HG03571 (cell line): ENCODE measurements around the gene SIRT7.
"Not testable (repeated sequence)": the region's sequence is repeated elsewhere in the genome, so short reads cannot be mapped to it uniquely, and the experiment has no call there.

Experiments used
- ATAC-seq: cut with Tn5 transposase; IDR thresholded peaks from one replicate; pipeline ENCODE4 v1.9.1; 2021; ENCODE audit not compliant: unreplicated experiment

SIRT7 gene

DNA sequence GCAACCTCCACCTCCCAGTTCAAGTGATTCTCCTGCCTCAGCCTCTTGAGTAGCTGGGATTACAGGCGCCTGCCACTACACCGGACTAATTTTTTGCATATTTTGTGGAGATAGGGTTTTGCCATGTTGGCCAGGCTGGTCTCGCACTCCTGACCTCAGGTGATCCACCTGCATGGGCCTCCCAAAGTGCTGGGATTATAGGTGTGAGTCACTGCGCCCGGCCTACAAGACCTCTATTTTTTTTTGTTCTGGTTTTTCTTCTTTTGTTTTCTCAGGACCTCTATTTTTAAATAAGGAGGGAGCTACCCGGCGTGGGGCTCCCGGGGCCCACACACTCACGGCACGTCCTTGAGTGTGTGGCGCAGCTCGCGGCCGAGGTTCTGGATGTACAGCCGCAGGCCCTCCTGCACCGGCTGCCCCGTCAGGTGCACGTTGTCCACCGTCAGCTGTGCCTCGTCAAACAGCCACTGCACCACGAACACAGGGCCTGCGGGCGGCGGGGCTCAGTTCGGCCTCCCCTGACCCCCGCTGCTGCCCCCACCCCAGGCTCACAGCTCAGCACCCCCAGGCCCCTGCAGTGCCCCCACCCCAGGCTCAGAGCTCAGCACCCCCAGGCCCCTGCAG lies 37.2 kb upstream of the SIRT7 start:
- ATAC-seq = no peak

DNA sequence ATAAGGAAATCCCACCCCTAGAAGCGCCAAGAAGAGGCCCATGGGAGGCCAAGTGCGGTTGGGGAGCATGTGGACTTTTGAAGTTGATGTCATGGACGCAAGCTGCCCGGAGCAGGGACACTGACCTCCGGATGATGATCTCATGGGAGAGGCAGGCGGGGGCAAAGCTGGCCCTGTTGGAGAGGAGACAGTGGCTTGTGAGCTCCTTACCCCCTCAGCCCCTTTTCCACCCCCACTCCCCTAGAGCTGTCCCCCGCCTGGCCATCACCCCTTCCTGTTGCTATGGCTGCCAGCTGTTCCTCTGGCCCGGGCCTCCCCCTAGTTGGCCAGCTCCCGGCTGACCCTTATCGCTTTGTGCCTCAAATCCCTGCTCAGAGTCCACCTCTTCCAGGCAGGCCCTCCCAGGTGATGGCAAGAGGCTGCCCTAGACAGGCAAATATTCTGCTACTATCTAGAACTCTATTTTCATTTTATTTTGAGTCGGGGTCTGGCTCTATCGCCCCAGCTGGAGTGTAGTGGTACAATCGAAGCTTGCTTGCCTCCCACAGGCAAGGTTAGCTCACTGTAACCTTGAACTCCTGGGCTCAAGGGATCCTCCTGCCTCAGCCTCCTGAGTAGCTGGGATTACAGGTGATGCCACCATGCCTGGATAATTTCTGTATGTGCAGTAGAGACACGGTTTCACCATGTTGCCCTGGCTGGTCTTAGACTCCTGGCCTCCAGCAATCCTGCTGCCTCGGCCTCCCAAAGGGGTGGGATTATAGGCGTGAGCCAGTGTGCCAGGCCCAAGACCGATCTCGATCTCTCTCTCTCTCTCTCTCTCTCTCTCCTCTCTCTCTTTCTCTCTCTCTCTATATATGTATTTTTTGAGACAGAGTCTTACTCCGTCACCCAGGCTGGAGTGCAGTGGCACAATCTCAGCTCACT lies 36.4 kb upstream of the SIRT7 start:
- ATAC-seq = no peak

DNA sequence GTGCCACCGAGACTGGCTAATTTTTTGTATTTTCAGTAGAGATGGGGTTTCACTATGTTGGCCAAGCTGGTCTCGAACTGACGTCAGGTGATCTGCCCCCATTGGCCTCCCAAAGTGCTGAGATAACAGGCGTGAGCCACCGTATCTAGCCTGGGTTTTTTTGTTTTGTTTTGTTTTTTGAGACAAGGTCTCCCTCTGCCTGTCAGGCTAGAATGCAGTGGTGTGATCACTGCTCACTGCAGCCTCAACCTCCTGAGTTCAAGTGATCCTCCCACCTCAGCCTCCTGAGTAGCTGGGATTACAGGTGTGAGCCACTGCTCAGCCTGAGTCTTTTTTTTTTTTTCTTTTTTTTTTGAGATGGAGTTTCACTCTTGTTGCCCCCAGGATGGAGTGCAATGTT lies 35.5 kb upstream of the SIRT7 start:
- not testable (repeated sequence) for ATAC-seq

DNA sequence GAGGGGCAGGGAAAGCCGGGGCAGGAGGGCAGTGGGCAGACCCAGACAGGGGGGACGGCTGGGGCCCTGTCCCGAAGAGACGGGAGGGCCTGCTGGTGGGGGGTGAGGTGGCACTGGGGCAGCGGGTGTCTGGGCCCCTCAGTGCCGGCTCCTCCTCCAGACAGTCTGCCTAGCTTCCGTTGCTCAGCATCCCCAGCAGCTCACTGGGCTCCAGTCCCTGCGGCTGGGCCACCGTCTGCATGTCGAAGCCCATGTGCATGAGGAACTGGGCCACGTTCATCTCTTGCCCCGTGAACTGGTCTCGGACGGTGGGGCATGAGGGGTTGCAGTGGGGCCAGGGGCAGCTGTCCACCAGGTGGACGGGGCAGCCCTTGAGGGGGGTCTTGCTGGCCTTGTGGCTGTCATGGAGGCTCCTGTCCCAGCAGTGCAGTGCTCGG lies 34.8 kb upstream of the SIRT7 start:
- no peak for ATAC-seq

DNA sequence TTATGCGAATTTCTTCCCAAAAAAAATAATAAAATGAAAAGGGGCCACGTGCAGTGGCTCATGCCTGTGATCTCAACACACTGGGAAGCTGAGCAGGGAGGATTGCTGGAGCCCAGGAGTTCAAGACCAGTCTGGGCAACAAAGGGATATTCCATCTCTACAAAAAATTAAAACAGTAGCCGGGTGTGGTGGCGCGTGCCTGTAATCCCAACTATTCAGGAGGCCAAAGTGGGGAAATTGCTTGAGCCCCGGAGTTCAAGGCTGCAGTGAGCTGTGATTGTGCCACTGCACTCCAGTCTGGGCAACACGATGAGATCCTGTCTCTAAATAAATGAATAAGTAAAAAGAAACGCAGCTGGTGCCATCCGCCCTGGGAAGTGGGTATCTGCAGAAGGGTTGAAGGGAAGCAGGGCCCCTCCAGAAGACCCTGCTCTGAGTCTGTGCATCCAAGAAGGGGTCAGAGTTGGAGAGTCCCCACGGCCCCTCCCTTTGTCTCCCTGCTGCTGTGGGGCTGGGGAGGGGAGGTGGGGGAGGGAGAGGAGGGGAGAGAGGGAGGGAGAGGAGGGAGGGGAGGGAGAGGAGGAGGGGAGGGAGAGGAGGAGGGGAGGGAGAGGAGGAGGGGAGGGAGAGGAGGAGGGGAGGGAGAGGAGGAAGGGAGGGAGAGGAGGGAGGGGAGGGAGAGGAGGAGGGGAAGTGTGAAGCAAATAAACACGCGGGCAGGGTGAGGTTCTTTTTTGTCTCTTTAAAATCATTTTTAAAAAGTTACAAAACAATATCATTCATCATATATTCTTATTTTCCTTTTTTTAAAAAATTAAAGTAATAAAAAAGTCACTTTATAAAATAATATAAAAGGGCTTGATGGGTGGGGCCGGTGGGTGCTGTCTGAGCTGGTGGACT lies 34.1 kb upstream of the SIRT7 start:
- ATAC-seq = no peak

DNA sequence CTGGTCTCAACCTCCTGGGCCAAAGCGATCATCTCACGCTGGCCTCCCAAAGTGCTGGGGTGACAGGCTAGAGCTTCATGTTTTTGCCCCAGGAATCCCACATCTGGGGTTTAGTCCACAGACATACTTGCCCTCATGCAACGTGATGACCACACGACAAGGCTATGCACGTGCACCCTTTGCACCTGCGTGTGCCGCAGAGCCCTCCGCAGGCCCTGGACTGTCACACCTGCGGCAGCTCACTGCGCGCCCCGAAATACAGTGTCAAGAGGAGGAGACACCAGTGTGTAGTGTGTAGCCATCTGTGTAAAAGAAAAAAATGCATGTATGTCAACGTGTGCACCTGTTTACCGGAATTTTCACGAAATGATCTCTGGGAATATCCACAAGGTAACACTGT lies 32.5 kb upstream of the SIRT7 start:
- ATAC-seq = no peak

DNA sequence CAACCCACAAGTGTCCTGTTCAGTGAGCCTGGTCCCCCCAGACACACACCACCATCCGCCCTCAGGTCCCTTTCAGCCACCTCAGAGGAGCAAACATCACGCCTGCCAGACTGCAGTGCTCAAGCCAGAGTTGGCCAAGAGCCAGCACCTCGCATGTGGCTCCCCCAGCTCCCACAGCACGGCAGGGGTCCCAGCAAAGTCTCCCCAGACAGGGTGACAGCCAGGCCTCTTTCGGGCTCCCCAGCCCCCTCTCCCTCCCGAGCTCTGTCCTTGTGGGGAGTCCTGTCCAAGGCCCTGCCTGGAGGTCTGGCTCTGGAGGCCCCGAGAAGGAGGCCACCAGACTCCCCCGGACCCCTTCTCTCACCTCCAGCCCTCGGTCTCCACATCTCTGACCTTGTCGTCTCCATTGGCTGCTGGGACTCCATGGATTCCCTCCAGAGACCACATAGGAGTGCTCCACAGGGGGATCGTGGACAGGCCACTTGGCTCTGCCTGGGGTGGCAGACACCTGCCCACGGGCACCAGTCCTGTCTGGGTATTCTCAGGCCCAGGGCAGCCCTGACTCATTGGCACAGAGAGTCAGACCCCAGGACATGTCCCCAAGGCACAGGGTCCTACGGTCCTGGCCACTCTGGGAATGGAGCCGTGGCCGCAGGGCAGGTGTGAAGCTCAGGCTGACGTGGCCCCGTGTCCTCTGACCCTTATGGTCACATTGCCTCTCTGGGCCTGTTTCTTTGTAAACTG lies 30.8 kb upstream of the SIRT7 start:
- no peak for ATAC-seq

DNA sequence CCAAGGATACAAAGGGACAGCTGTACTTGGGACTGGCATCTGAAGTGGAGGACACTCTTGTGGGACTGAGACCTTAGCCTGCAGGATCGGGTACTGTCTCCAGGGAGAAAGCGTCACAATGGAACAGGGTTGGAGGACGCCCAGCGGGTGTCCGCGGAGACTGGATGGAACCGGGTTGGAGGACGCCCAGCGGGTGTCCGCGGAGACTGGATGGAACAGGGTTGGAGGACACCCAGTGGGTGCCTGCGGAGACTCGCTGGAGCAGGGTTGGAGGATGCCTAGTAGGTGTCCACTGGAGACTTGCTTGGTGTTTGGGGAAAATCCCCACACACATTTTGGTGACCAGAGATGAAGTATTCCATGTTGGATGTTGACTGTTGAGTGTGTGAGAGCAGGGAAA lies 29.2 kb upstream of the SIRT7 start, which contains the start of gene MYADML2:
Gene MYADML2, minus strand, starts transcription at position 45 of the 400 bp plus-strand sequence. CDS start 5,492 bp downstream, outside the sequence.
- no peak for ATAC-seq

DNA sequence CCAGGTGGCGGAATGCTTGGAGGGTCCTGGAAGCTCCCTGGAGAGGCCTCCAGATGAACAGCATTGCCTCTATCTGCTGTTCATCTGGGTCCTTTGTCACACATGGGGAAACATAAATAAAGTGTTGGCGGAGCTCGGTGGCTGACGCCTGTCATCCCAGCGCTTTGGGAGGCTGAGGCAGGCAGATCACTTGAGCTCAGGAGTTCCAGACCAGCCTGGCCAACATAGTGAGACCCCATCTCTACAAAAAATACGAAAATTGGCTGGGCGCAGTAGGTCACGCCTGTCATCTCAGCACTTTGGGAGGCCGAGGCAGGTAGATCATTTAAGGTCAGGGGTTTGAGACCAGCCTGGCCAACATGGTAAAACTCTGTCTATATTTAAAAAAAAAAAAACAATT lies 26.9 kb upstream of the SIRT7 start:
- ATAC-seq = no peak

DNA sequence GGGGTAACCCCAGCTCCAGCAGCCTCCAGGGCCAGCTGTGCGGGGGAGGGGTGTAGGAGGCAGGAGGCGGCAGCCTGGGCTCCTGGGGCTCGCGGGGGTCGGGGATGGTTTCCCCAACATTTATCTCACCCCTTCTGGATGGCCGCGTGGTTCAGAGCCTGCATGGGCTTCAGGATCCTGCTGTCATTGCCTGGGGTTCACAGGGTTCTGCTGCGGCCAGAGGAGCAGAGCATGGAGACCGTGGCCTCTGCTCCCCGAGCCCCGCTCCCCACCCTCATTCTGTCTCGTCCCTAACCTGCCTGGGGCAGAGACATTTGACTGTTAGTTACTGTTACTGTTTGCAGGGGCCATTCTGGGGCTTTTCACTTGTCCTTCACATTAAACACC lies 24.2 kb upstream of the SIRT7 start:
- no peak for ATAC-seq

DNA sequence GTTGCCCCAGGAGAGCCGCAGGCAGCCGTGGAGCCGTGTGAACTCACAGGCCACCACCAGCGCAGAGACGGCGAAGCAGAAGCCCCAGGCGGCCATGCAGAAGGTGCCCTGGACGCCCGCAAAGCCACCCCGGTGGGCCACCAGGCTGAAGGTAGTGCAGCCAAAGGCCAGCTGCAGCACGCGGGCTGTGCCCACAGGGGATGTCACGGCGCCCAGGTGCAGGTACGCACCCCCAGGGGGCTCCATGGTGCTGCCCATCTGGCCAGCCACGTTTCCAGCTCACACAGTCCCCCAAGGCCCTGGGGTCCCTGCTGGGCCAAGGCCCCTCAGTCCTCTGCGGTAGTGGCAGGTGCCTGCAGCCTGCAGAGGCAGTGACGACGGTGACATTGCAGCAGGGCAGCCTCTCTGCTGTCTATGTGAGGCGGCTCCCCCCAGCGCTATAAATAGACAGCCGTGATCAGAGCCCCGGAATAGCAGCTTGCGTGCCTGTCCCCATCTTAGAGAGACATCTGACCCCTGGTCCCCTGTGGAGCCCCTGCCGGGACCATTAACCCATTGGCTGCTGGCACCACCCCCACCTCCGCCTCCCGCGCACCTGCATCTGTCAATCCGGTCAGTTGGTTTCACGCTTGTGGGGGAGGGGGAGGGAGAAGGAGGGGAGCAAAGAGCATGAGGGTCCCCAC lies 23.6 kb upstream of the SIRT7 start:
- ATAC-seq = no peak

DNA sequence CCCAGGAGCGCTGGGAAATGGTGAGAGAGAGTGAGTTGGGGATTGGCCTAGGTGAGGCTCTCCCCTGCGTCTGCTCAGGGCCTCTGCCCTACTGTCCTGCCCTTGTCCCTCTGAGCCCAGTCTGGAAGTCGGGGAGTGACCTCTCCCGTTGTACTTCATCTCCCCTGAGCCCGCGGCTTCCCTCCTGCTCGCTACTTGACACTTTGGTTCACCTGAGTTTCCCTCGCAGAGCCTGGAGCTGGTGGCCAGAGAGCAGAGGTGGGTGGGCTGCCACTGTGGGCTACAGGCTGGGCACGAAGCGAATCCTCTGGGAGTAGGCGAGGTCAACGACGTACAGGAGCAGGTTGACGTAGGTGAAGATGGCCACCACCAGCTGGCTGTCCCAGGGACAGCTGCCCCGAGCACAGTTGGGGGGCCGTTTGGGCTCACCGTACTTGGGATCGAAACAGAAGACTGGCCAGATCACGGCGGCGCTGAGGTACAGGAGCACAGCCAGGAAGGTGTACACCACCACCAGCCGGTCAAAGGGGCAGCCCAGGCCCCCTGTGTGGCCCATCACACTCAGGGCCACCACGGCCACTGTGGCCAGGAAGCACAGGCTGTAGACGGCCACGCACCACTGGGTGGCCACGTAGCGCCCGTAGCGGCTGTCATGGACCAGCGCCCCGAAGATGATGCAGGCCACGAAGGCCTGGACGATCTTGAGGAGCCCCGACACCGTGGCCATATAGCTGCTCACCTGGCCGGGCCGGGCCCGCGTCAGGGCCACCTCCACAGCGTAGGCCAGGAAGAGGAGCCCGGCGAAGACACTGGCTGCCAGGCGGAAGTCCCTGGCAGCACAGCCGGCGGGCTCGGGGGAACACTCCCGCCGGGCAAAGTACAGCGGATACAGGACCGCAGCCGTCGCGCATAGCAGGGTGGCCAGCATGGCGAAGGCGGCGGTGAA lies 22.8 kb upstream of the SIRT7 start:
- no peak for ATAC-seq

DNA sequence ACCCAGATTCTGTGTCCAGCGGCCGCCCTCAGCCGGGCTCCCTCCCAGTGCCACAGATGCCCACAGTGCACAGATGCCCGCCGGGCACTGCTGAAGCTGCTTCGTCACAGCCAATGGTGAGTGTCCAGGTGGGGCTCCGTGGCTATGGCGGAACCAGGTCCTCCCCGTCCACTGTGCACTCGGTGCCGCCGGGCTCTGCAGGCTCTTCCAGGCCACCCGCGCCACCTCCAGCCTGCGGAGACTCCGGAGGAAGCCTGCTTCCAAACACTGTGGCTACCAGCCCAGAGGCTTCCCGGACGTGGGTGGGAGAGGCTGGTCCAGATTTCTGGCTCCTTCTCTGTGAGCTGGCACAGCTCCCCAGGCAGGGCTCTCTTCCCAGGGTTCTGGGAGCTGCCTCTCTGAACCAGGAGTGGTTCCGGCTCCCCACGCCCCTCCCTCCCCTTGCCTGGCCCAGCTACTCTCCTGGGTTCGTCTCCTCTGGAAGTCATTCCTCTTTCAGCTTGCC lies 22.0 kb upstream of the SIRT7 start:
- ATAC-seq = no peak

DNA sequence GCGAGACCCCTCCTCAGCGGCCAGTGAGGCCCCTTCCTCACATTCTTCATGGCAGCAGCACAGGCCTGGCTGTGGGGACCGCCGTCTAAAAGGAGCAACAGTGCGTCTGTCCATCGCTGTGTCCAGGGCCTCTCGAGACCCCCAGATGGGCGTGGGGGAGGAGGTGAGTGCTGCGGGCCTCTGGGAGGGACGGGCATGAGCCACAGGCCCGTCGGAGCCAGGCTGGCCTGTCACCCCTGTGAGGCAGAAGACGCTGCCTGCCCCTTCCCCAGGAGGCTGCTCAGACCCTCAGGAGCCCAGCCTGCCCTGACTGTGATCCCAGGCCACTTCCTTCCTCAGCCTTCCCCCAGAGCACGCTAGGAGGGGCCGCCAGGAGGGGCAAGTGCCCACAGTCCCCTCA lies 21.2 kb upstream of the SIRT7 start:
- no peak for ATAC-seq

DNA sequence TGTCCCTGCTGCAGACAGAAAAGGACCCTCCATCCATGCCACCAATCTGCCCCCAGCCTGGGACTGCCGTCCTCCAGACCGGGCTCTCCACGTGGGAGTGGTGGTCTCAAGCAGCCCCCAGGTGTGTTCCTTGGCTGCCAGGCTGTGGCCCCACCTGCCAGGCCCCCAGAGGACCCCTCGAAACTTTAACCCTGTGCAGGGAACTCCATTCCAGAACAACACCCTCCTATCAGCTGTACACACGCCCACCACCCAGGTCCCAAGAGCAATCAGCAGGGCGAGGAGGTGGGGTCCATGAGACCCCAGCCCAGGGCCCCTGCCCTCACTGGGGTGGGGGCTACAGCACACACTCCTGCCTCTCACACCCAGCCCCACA lies 17.7 kb upstream of the SIRT7 start:
- no peak for ATAC-seq

DNA sequence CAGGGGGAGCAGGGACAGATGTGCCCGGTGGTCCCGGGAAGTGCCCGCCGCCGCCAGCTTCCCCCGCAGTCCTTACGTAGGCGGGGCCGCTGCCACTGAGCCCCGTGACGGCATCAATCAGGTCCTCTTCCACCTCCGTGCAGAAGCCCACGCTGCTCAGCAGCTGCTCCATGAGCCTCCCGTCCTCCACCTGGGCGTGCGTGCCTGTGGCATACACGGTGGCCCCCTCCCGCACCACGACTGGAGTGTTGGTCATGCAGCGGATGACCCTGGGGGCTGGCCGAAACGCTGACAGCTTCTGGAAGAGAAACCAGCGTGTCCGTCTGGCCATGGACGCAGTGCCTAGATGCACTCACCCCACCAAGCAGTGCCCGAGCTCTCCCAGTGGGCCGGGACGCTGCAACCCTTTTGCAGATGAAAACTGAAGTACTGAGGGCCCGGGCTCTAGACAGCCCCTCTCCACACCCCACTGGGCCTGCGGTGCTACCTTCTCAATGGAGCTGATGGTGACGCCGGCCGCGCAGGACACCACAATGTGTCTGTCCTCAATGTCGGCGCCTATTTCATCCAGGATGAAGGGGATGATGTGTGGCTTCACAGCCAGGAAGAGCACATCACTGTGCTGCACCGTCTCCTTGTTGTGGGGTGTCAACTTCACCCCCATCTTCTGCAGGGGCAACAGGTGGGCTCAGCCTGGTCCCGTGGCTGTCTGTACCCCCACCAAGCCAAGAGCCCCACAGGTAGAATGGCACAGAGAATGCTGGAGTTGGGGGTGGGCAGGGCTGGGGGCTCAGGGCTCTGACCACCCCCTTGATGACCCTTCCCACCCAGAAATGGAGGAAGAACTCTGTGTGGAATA lies 17.1 kb upstream of the SIRT7 start:
- no peak for ATAC-seq

DNA sequence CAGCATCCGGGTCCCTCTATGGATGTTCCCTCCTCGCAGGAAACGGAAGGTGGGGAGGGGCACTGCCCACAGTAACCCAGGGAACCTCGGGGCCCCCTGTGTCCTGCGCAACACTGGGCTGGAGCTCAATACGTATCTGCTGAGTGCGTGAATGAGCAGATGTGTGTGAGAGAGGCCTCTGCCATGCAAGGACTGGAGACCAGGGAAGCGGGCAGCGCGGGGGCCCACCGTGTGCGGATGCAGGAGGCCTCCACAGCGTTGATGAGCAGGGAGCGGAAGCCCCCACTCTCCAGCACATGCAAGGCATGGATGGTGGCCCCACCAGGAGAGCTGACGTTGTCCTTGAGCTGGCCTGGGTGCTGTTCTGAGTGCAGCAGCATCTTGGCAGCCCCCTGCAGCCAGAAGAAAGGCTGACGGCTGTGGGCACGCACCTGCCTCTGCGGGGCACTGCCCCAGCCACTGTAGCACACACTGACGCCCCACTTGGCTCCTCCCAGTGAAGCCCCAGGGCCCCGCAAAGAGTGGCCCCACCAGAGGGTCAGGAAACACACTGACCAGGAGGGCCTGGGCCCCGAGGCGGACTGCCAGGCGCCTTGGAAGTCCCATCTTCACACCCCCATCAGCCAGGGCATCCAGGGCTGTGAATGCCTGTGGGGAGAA lies 16.3 kb upstream of the SIRT7 start:
- no peak for ATAC-seq
